ENCODE measurements around the gene HBP1. TPM values are rescaled to one million over a fixed set of nuclear protein-coding genes. Genes with fewer than 3 reads are reported as not detected.

Gene HBP1
- total and polyA plus RNA-seq, 2 of the 13 experiments (the other 11 are each of a cell fraction or from before 2014, with no cell fraction given) = 22.9 to 44.1 TPM

GRCh38 chr7:107152011-107152410 lies 16.8 kb upstream of the HBP1 start:
- in situ Hi-C loops (cut with HindIII; ENCODE audit: extremely low pct_ligation_motif_present, low pct_unique_long_range_greater_than_20kb) (no loop called here), intact Hi-C loops (cut with micrococcal nuclease; ENCODE audit: unreplicated experiment) (no loop called here)
- no peak overlapping the region for H2AFZ ChIP-seq (ENCODE audit: low read length)
- WGBS (ENCODE audit: low lambda C conversion rate) = 6% methylated on average over 4 of the region's 4 CpGs
- no peaks in the 10 kb centered on the region for H4K20me1 ChIP-seq (ENCODE audit: insufficient read depth, low read length)
- no peak overlapping the region for H3K4me2 ChIP-seq (ENCODE audit: low read depth, low read length)
- ATAC-seq = no peak
- H3K27me3 ChIP-seq (ENCODE audit: control insufficient read depth in 1 of 2, insufficient read depth in 2 of 2, low read length in 2 of 2) = peaks cover 2 to 7% of the 10 kb centered on the region in 2 experiments; a peak in 3 of 5 replicates
- peaks cover 8% of the 10 kb centered on the region for H3K4me1 ChIP-seq (ENCODE audit: insufficient read depth, low read length)
- POLR2A ChIA-PET = interaction anchor here (1.8 kb wide), 1 partner anchor 16 kb away, joined by 7 read pairs; the partner anchor contains the start of gene HBP1
- CTCF ChIA-PET (ENCODE audit: low intra/inter-chr PET ratio, low total read pairs) = interaction anchor here (2.5 kb wide), 1 partner anchor 359 kb away, joined by 15 read pairs; no protein-coding TSS in a partner anchor
- no peak overlapping the region for H3K27ac ChIP-seq (ENCODE audit: extremely low read length, insufficient read depth, low read length)
- H3K36me3 ChIP-seq (replicated peaks in 1 of 2; ENCODE audit: control insufficient read depth in 1 of 2, insufficient read depth in 2 of 2, low read length in 2 of 2) = no peaks in the 10 kb centered on the region
- DNase-seq (ENCODE audit: low spot score) = no peak
- no peak overlapping the region for H3K9ac ChIP-seq (ENCODE audit: insufficient read depth, low read depth, low read length)
- no peaks in the 10 kb centered on the region for H3K9me3 ChIP-seq (ENCODE audit: low read length)
- no peak for FAIRE-seq
- no peak overlapping the region for H3K4me3 ChIP-seq (replicated peaks in 1 of 3; ENCODE audit: insufficient read depth in 1 of 3, low read depth in 2 of 3, low read length in 3 of 3)
- TF ChIP-seq ZNF883 (CRISPR knock-in tag; IDR thresholded peaks at IDR 0.05; ENCODE audit: not compliant biosample characterization) = no peak
- TF ChIP-seq ZNF629 (CRISPR knock-in tag; conservative IDR thresholded peaks at IDR 0.05) = no peak
- TF ChIP-seq SRSF9 (IDR thresholded peaks at IDR 0.05; ENCODE audit: borderline replicate concordance, insufficient read depth, low read depth, low read length, poor library complexity, severe bottlenecking) = no peak
- no peak for TF ChIP-seq BRD4 (CRISPR knock-in tag; IDR thresholded peaks at IDR 0.05)
- no peak for TF ChIP-seq ZFP36L2 (CRISPR knock-in tag; IDR thresholded peaks at IDR 0.05)
- TF ChIP-seq ZBTB7B (CRISPR knock-in tag; IDR thresholded peaks at IDR 0.05) = no peak
- TF ChIP-seq FIP1L1 (IDR thresholded peaks at IDR 0.05; ENCODE audit: borderline replicate concordance, insufficient read depth, low read depth, low read length) = no peak
- no peak for TF ChIP-seq SIX1 (CRISPR knock-in tag; IDR thresholded peaks at IDR 0.05; ENCODE audit: borderline replicate concordance)
- no peak for TF ChIP-seq SP1 (IDR thresholded peaks at IDR 0.05)
- no peak for TF ChIP-seq SP1 (CRISPR knock-in tag; IDR thresholded peaks at IDR 0.05)
- TF ChIP-seq ZNF34 (CRISPR knock-in tag; IDR thresholded peaks at IDR 0.05; ENCODE audit: borderline replicate concordance) = no peak
- TF ChIP-seq DR1 (CRISPR knock-in tag; IDR thresholded peaks at IDR 0.05) = no peak
- no peak for TF ChIP-seq ZNF724P (CRISPR knock-in tag; IDR thresholded peaks at IDR 0.05; ENCODE audit: borderline replicate concordance)
- TF ChIP-seq SMAD9 (CRISPR knock-in tag; IDR thresholded peaks at IDR 0.05) = no peak
- TF ChIP-seq ZNF773 (CRISPR knock-in tag; IDR thresholded peaks at IDR 0.05; ENCODE audit: borderline replicate concordance) = no peak
- TF ChIP-seq ZBTB8A (CRISPR knock-in tag; IDR thresholded peaks at IDR 0.05; ENCODE audit: borderline replicate concordance, low read depth) = no peak
- no peak for TF ChIP-seq MTF2 (CRISPR knock-in tag; IDR thresholded peaks at IDR 0.05; ENCODE audit: borderline replicate concordance)
- TF ChIP-seq ETV5 (CRISPR knock-in tag; IDR thresholded peaks at IDR 0.05; ENCODE audit: borderline replicate concordance) = no peak
- BruUV-seq (replicated peaks) = no TSS peak
- H3K79me2 ChIP-seq (ENCODE audit: insufficient read depth, low read length) = no peaks in the 10 kb centered on the region

Measured in HepG2 (cell line).